GM20000 (cell line): ENCODE data around the gene CRELD2.

Experiments
- DNase-seq: peaks from one replicate; pipeline ENCODE4 v3.0.0; 2012; ENCODE audit warnings: low spot score
- TF ChIP-seq, protein P1 (sequence below): IDR thresholded peaks from 2 replicates; pipeline ENCODE4 v1.5.1; 2012; ENCODE audit warnings: mild to moderate bottlenecking, control low read depth; ENCODE audit errors: extremely low read depth, missing control alignments

Gene CRELD2

GRCh38 chr22:49963647-49964026, 45.2 kb downstream of the CRELD2 start:
- no peak for DNase-seq
- TF ChIP-seq, protein P1, sequence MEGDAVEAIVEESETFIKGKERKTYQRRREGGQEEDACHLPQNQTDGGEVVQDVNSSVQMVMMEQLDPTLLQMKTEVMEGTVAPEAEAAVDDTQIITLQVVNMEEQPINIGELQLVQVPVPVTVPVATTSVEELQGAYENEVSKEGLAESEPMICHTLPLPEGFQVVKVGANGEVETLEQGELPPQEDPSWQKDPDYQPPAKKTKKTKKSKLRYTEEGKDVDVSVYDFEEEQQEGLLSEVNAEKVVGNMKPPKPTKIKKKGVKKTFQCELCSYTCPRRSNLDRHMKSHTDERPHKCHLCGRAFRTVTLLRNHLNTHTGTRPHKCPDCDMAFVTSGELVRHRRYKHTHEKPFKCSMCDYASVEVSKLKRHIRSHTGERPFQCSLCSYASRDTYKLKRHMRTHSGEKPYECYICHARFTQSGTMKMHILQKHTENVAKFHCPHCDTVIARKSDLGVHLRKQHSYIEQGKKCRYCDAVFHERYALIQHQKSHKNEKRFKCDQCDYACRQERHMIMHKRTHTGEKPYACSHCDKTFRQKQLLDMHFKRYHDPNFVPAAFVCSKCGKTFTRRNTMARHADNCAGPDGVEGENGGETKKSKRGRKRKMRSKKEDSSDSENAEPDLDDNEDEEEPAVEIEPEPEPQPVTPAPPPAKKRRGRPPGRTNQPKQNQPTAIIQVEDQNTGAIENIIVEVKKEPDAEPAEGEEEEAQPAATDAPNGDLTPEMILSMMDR: no peak

GRCh38 chr22:49964136-49965090, 46.0 kb downstream of the CRELD2 start:
- no peak for DNase-seq
- TF ChIP-seq, protein P1: no peak

DNA sequence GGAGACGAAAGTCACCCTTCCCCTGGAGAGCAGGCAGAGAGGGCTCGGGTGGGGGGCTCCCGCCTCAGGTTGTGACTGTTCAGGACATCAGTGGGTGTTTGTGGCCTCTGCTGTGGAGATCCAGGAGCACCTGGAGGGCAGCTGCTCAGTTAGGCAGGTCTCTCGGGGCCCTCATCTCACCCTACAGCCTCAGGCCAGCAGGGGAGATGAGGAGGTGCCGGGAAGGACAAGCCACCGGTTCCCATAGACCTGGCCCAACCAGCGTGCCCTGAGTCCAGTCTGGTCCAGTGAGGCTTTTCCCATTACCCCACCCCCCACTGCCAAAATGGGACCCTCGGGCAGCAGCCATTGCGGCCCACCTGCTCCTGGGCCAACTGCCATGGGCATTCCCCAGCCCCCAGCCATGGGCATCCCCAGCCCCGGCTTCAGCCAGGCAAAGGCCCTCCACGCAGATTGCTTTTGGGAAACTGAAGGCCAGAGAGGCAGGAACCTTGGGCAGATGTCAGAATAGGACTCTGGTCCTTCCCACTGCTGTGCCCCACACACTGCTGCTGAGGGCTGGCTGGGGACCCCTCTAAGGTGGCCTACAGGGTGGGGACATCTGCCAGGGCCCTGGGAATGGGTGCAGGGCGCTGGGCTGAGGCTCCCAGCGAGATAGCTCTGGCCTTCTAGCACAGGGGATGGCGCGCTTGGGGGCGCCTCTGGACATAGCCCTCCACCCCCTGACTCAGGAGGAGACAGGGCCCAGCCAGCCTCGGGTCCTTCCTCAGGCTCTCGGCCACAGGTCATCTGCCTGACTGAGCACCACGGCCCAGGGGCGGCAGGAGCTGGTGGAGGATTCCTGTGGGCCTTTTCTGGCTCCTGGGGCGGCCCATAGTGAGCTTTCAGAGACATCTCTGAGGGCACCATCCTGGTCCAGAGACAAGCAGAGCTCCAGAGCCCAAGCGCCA, 46.9 kb downstream of the CRELD2 start:
- no peak for DNase-seq
- TF ChIP-seq, protein P1: no peak

DNA sequence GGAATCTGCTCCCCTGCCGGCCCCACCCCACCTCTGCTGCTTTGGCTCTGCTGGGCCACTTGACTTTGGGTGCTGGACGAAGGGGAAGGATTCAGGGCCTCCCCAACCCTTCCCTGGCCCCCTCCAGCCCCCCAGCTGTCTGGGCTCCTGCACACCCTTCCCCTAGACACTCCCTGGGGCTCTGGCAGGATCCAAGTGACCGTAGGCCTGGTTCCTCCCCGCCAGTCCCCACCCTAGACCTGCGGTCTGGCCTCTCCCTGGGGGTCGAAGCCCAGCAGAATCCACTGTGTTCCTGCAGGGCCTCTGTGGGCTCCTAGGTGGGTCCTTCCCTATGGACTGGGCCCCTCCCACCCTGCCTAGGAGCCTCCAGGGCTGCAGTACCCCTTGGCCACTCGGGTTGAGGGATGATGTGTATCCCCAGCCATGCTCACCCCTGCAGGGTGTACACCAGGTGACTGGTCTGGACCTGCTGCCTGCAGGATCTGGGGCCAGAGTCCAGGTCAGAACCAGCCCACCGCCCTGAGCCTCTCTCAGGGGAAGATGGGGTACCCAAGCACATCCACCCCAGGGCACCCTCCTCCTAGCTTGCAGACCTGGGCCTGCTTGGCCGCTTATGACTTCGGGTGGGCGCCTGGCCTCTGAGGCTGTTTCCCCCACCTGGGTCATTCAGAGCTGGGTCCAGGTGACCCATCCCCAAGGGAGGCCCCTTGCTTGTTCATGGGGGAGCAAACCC, 47.8 kb downstream of the CRELD2 start:
- DNase-seq: no peak
- TF ChIP-seq, protein P1: no peak

DNA sequence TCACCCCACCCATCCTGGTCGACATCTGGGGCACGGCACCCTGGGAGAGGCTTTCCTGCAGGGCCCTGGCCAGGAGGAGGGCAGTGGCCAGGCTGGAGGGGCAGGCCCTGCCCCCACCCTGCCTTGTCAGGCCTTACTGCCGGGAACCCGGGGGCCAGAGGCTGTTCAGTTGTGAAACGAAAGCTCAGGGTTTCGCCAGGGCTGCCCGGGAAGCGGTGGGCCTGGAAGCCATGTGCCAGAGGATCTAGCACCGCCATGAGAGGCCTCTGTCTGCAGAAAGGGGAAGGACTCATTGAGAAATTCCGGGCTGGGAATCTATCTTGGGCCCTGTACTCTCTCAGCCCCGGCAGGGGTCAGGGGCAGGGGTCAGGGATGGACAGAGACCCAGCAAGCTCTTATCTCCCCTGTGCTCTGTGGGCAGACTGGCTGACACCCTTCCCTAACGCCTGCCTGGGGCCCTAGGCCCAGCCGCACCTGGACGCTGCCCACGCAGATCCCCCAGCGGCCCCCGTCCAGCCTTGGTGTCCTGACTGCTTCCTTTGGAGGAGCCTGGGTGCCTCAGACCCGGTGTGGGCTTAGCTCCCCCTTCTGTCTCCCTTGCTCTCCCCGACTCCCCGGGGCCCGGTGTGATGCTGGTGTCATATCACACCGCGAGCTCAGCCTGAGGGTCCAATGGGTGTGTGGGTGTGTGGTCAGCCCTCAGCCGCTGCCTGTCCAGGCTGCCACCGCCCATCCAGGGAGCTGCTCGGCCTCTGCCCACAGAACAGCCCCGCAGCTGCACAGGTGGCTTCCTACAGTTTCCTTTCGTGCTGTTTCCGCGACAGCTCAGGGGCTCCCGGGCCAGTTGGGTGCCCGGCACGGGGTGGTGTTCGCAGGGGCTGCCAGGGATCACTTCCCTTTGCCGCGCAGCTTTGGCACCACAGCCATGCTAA, 48.6 kb downstream of the CRELD2 start:
- TF ChIP-seq, protein P1: no peak
- no peak for DNase-seq

GRCh38 chr22:49967706-49968208, 49.3 kb downstream of the CRELD2 start:
- TF ChIP-seq, protein P1: no peak
- DNase-seq: no peak
